Renal cortical epithelial cell (primary cell): ENCODE results near the gene PPP3R1. TPM values are rescaled to one million over a fixed set of nuclear protein-coding genes. Genes with fewer than 3 reads are reported as not detected.

Experiments
- DNase-seq: peaks from one replicate; pipeline ENCODE4 v3.0.0-alpha.2; 2011; ENCODE audit warnings: low read depth
- total RNA-seq: library from RNA; depleted of rRNA; stranded (reverse); fragments of >200 nt; gene quantifications from 2 replicates; pipeline ENCODE4 v1.2.3, GENCODE V29; 2014

Gene PPP3R1
- total RNA-seq, 1 donor from 2014 or later, result 52.9 TPM

GRCh38 chr2:68258851-68259250 is 6.5 kb upstream of the PPP3R1 start:
- no peak for DNase-seq

- DNase-seq, result no peak
These were observed 3.7 kb upstream of the PPP3R1 start for GRCh38 chr2:68256093-68256450.

GRCh38 chr2:68253219-68254068 is 1.1 kb upstream of the PPP3R1 start:
- DNase-seq, result no peak

DNA sequence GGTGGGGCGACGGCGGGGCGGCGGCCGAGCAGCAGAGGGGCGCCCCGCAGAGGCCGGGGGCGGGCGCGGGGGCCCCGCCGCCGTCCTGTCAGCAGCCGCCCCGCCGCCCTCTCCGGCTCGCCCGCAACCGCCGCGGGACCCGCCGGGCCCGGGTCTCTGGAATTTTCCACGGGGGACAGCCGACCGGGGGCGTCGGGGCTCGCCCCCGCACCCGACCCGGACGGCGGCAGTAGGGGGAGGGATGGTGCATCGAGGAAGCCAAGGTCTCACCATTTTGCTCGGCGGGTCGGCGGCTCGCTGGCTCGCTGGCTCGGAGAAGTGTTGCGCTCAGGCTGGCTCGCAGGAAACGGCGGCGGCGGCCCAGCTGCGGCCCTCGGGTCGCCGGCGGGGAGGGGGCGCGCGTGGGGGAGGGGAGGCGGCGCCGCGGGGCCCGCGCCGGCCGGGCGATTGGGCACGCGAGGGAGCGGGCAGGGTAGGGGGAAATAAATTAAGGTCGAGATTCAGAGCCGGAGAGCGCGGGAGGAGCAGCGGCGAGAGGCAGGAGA is 405 bp downstream of the PPP3R1 start:
- no peak for DNase-seq

- DNase-seq, result peak; percentile 81
These were observed 1.0 kb downstream of the PPP3R1 start for GRCh38 chr2:68251187-68251854.

- DNase-seq, result no peak
These were observed 1.6 kb downstream of the PPP3R1 start for GRCh38 chr2:68250652-68251186.

- no peak for DNase-seq
These were observed 2.1 kb downstream of the PPP3R1 start for GRCh38 chr2:68250196-68250595.

- DNase-seq, result no peak
These were observed 3.5 kb downstream of the PPP3R1 start for GRCh38 chr2:68248806-68249205.

GRCh38 chr2:68248361-68248760 is 4.0 kb downstream of the PPP3R1 start:
- no peak for DNase-seq

GRCh38 chr2:68246396-68246795 is 5.9 kb downstream of the PPP3R1 start:
- DNase-seq, result no peak

- DNase-seq, result no peak
These were observed 6.7 kb downstream of the PPP3R1 start for GRCh38 chr2:68245672-68246071.

GRCh38 chr2:68245066-68245465 is 7.3 kb downstream of the PPP3R1 start:
- no peak for DNase-seq

- no peak for DNase-seq
These were observed 7.9 kb downstream of the PPP3R1 start for GRCh38 chr2:68244456-68244855.

DNA sequence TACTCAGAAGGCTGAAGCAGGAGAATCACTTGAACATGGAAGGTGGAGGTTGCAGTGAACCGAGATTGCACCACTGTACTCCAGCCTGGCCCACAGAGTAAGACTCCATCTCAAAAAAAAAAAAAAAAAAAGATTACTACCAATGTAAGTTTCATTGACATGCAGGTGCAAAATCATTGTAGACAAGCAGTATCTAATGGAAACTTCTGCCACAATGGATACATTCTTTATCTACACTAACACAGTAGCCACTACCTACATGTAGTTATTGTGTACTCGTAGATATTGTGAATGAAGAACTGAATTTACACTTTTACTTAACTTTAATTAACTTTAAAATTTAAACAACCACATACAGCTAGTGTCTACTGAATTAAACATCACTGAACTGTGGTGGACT is 10.6 kb downstream of the PPP3R1 start:
- no peak for DNase-seq

DNA sequence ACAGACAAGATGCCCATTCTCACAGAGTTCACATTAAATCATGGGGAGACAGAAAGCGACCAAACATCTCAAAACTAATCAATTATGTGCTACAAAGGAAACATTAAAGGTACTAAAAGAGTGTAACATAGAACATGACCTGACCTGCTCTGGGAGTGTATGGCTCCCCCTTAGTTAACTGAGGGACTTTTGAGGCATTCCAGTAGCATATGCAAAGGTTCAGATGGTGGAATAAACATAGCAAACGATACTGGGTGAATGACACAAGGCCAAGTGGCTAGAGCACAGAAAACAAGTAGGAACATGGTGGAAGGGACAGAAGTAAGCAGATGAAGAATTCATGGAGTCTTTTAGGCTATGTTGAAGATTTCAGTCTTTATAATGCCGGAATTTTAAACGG is 11.9 kb downstream of the PPP3R1 start:
- DNase-seq, result no peak

- no peak for DNase-seq
These were observed 13.1 kb downstream of the PPP3R1 start for GRCh38 chr2:68238955-68239822.

- DNase-seq, result no peak
These were observed 14.3 kb downstream of the PPP3R1 start for GRCh38 chr2:68237976-68238580.

GRCh38 chr2:68237404-68237803 is 14.9 kb downstream of the PPP3R1 start:
- peak; percentile 50 for DNase-seq

- no peak for DNase-seq
These were observed 15.5 kb downstream of the PPP3R1 start for GRCh38 chr2:68236876-68237275.

DNA sequence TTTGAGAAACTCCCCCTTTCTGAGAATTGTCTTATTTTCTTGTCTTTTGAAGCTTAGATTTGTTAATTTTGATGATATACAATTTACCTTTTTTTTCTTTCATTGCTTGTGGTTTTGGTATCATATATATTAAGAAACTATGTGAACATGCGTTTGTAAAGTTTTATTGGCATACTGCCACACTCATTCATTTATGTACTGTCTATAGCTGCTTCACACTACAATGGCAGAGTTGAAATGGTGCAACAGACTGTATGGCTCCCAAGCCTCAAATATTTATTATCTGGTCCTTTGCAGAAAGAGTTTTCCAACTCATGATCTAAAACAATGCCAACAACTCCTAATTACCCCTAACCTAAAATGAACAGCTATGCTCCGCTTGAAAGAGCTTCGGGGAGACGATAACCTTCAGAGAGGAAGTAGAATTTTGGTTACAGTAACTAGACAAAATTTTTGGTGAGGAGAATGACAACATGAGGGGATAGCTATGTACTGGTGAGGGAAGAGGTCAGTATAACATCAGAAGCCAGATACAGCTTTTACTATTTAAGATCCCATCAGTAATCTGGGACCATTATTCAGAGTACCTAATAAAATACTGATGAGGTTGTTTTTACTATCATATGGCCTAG is 16.1 kb downstream of the PPP3R1 start:
- no peak for DNase-seq

DNA sequence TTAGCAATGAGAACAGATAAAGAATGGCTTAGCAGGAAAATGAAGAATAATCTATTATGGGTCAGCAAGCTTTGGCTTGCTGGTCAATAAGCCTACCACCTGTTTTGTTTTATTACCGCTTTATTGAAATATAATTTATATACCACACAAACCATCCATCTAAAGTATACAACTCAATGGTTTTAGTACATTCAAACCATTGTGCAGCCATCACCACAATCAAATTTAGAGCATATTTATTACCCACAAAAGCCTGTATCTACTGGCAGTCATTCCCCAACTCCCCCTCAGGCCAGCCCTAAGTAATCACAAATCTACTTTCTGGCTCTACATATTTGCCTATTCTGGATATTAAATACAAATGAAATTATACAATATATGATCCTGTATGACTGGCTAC is 17.2 kb downstream of the PPP3R1 start:
- no peak for DNase-seq
